Heart left ventricle (tissue), 13 donors: ENCODE data around the gene PLK5.

Source experiments
- CTCF ChIP-seq, 12 donors: fragments of 200-600 bp; sonication (generic) in 4 of 12; IDR thresholded peaks; one replicate each; pipeline versions ENCODE4 v1.5.0 to v1.8.0; 2018 to 2022; ENCODE audit warnings: antibody characterized with exemption in 12 of 12, mild to moderate bottlenecking in 5 of 12
- POLR2A ChIP-seq, 2 donors: fragments of 450-650 bp; IDR thresholded peaks; one replicate each; pipeline ENCODE4 v1.6.1; 2017; ENCODE audit warnings: antibody characterized with exemption in 2 of 2, mild to moderate bottlenecking in 2 of 2, moderate library complexity in 2 of 2
- donor health status: ischemic (EF 13 %, LVEDD 7.1; RV severe dilation, severe dysfunction).
- donor health status: DM: no; HTN: yes; CAD: no.
- donor health status: DM: no; HTN: no; CAD: no.
- donor health status: ischemic (EF 25% LVEDD 6.9; RV normal size, moderate dysfunction).
- donor health status: ischemic (EF 25% LVEDD 5.7; RV mildly dilated, moderate dysfunction).
- donor health status: ischemic (EF 35%, LVEDD 5.7; RV mildly dilated, moderate dysfunction).
- donor health status: nonischemic (EF 11% LVEDD 7.7; RV severe dilation, severe dysfunction).
- donor health status: DM: yes; HTN: yes; CAD: no.
- donor health status: PGD.
- donor health status: ischemic (EF 29% LVEDD 5.4; RV normal size, mild dysfunction).
- donor health status: nonischemic (EF 23%, LVEDD 6.1; RV moderate dilation, normal function).

DNA sequence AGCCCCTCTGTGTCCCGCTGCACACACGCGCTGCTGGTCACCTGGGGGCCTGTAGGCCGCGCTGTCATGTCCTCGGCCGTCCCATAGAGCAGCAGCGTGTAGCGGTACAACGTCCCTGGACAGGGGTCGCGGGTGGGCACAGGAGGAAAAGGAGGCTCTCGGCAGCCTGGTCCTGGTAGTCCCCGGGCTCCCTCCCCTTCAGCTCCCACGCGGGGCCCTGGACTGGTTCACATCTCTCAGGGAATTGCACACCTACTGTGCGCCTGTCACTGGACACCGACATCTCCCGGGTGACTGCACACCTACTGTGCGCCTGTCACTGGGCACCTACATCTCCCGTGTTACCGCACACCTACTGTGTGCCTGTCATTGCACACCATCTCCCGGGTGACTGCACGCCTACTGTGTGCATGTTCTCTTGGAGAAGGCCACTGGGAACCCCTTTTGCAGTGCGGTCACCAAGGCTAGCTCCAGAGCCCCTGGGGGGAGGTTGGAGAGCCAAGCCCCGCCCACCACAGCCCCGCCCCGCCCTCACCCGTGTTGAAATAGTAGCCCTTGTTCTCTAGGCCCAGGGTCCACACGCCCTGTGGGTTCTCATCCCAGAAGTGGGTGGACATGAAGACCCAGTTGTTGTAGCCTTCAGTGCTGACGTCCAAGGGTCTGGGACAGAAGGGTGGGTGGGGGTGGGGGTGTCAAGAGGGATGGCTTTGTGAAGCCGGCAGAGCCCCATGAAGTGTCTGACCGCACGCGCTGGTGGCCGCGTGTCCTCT lies 41.3 kb upstream of the PLK5 start:
- TF ChIP-seq POLR2A (IDR thresholded peaks at IDR 0.05) (no peak), CTCF (IDR thresholded peaks at IDR 0.05) (no peak)
